ENCODE data around the gene SNRPN. TPM values are rescaled to one million over a fixed set of nuclear protein-coding genes. Genes with fewer than 3 reads are reported as not detected.
"Not testable (repeated sequence)": the region's sequence is repeated elsewhere in the genome, so short reads cannot be mapped to it uniquely, and the experiment has no call there.

The SNRPN gene
- total and polyA plus RNA-seq, 9 of the 15 experiments (the other 6 are each of a cell fraction or from before 2014, with no cell fraction given) = 0.04 to 0.78 (median 0.23) TPM; not detected in 2

GRCh38 chr15:24933716-24934115, 21.1 kb upstream of the SNRPN start (continued):
- no peak for TF ChIP-seq ELK3 (CRISPR knock-in tag; IDR thresholded peaks at IDR 0.05)
- no peak for TF ChIP-seq CCNT2 (IDR thresholded peaks at IDR 0.05; ENCODE audit: borderline replicate concordance, extremely low read depth, insufficient read length, low read depth, low read length)
- TF ChIP-seq SMAD1 (IDR thresholded peaks at IDR 0.05; ENCODE audit: low read depth, low read length, partially characterized antibody) = no peak
- no peak for TF ChIP-seq POLR3G (IDR thresholded peaks at IDR 0.05; ENCODE audit: extremely low read depth, insufficient read length, insufficient replicate concordance)
- TF ChIP-seq ZNF780A (CRISPR knock-in tag; IDR thresholded peaks at IDR 0.05) = no peak
- TF ChIP-seq PTBP1 (IDR thresholded peaks at IDR 0.05; ENCODE audit: low read depth, low read length) = no peak
- no peak for TF ChIP-seq BHLHE40 (IDR thresholded peaks at IDR 0.05; ENCODE audit: low read length)
- no peak for TF ChIP-seq ZNF717 (CRISPR knock-in tag; IDR thresholded peaks at IDR 0.05)

GRCh38 chr15:24938224-24938623, 16.6 kb upstream of the SNRPN start:
- H3K9me3 ChIP-seq (replicated peaks; ENCODE audit: control insufficient read depth, insufficient read depth, low read depth, low read length); H3K36me3 ChIP-seq (ENCODE audit: control insufficient read depth, insufficient read depth, low read length); H3K4me2 ChIP-seq (ENCODE audit: insufficient read depth, low read length); FAIRE-seq; CTCF ChIA-PET (ENCODE audit: low intra/inter-chr PET ratio); H3K27me3 ChIP-seq (ENCODE audit: control insufficient read depth in 2 of 2, insufficient read depth in 2 of 2, low read length in 2 of 2); DNase-seq (ENCODE audit: extremely low read depth in 1 of 4, low spot score in 3 of 4); H3K9me1 ChIP-seq (ENCODE audit: control insufficient read depth, insufficient read depth, low read length); H4K20me1 ChIP-seq (replicated peaks; ENCODE audit: control insufficient read depth, insufficient read depth, low read length); H3K4me3 ChIP-seq; POLR2A ChIA-PET; ATAC-seq; BruUV-seq (replicated peaks); H3K9ac ChIP-seq (ENCODE audit: insufficient read depth in 1 of 2, low read depth in 2 of 2, low read length in 2 of 2); intact Hi-C loops (cut with micrococcal nuclease); in situ Hi-C loops (cut with MboI); H2AFZ ChIP-seq (ENCODE audit: low read depth, low read length); H3K79me2 ChIP-seq (ENCODE audit: control insufficient read depth, insufficient read depth, low read length); H3K27ac ChIP-seq (ENCODE audit: extremely low read depth, low read depth, low read length); H3K4me1 ChIP-seq (replicated peaks in 1 of 2; ENCODE audit: control insufficient read depth in 2 of 2, insufficient read depth in 2 of 2, low read length in 2 of 2): not testable (repeated sequence)
- 4% methylated on average over 3 of the region's 3 CpGs for WGBS (ENCODE audit: insufficient coverage, low coverage, missing lambda C conversion rate)
